Measurements from ENCODE around the gene KREMEN2. TPM values are rescaled to one million over a fixed set of nuclear protein-coding genes. Genes with fewer than 3 reads are reported as not detected.

Gene KREMEN2
- total RNA-seq, 4 donors from 2014 or later = not detected

GRCh38 chr16:2971985-2972784 is 8.1 kb downstream of the KREMEN2 start:
- ATAC-seq (no peak), DNase-seq (no peak)
- no peak overlapping the region for H3K27ac ChIP-seq
- H3K27me3 ChIP-seq = peaks cover 12 to 13% (median 12%) of the 10 kb centered on the region in 3 donors
- no peaks in the 10 kb centered on the region for H3K36me3 ChIP-seq
- no peaks in the 10 kb centered on the region for H3K9me3 ChIP-seq
- no peak overlapping the region for H3K4me3 ChIP-seq
- peaks cover 9 to 21% of the 10 kb centered on the region in 2 donors for H3K4me1 ChIP-seq
- in situ Hi-C loops (cut with MboI; ENCODE audit: low sequenced_read_pairs in 4 of 4) (no loop called here), intact Hi-C loops (cut with DNase I; ENCODE audit: low total_unique reads) (no loop called here)
- TF ChIP-seq CTCF (IDR thresholded peaks at IDR 0.05 in 4 of 5, conservative IDR thresholded peaks at IDR 0.05 in 1 of 5) (no peak), POLR2A (IDR thresholded peaks at IDR 0.05) (no peak)

GRCh38 chr16:2973093-2973492 is 9.0 kb downstream of the KREMEN2 start:
- no peak overlapping the region for H3K4me3 ChIP-seq
- TF ChIP-seq CTCF (IDR thresholded peaks at IDR 0.05 in 4 of 5, conservative IDR thresholded peaks at IDR 0.05 in 1 of 5) (no peak), POLR2A (IDR thresholded peaks at IDR 0.05) (no peak)
- no peak overlapping the region for H3K27ac ChIP-seq
- intact Hi-C loops (cut with DNase I; ENCODE audit: low total_unique reads) = no loop called here
- no peaks in the 10 kb centered on the region for H3K9me3 ChIP-seq
- in situ Hi-C loops (cut with MboI; ENCODE audit: low sequenced_read_pairs in 4 of 4) = no loop called here
- ATAC-seq (no peak), DNase-seq (no peak)
- no peaks in the 10 kb centered on the region for H3K36me3 ChIP-seq
- H3K4me1 ChIP-seq = peaks cover 9 to 21% of the 10 kb centered on the region in 2 donors
- H3K27me3 ChIP-seq = peaks cover 3 to 4% (median 3%) of the 10 kb centered on the region in 3 donors

GRCh38 chr16:2973605-2974318 is 9.7 kb downstream of the KREMEN2 start:
- H3K9me3 ChIP-seq = no peaks in the 10 kb centered on the region
- in situ Hi-C loops (cut with MboI; ENCODE audit: low sequenced_read_pairs in 4 of 4) = no loop called here

GRCh38 chr16:2974319-2975056 is 10.4 kb downstream of the KREMEN2 start:
- intact Hi-C loops (cut with DNase I; ENCODE audit: low total_unique reads) = no loop called here
- Histone ChIP-seq H3K4me1 (peaks cover 5 to 14% of the 10 kb centered on the region in 2 donors), H3K27me3 (peaks cover 0 to 4% (median 3%) of the 10 kb centered on the region in 3 donors), H3K4me3 (no peak overlapping the region), H3K9me3 (no peaks in the 10 kb centered on the region), H3K36me3 (no peaks in the 10 kb centered on the region), H3K27ac (no peak overlapping the region)
- ATAC-seq = no peak
- in situ Hi-C loops (cut with MboI; ENCODE audit: low sequenced_read_pairs in 4 of 4) = no loop called here
- TF ChIP-seq CTCF (IDR thresholded peaks at IDR 0.05 in 4 of 5, conservative IDR thresholded peaks at IDR 0.05 in 1 of 5) (no peak), POLR2A (IDR thresholded peaks at IDR 0.05) (no peak)
- DNase-seq = no peak

More at GRCh38 chr16:2973605-2974318, 9.7 kb downstream of the KREMEN2 start:
- Histone ChIP-seq H3K4me3 (no peak overlapping the region), H3K27ac (no peak overlapping the region), H3K4me1 (peaks cover 5 to 15% of the 10 kb centered on the region in 2 donors), H3K27me3 (no peaks in the 10 kb centered on the region), H3K36me3 (no peaks in the 10 kb centered on the region)
- no peak for DNase-seq
- TF ChIP-seq CTCF (IDR thresholded peaks at IDR 0.05 in 4 of 5, conservative IDR thresholded peaks at IDR 0.05 in 1 of 5) (no peak), POLR2A (IDR thresholded peaks at IDR 0.05) (no peak)
- ATAC-seq = no peak
- intact Hi-C loops (cut with DNase I; ENCODE audit: low total_unique reads) = no loop called here
